Esophagus (tissue), 2 donors: Measurements from ENCODE around the gene PPIB. TPM values are rescaled to one million over a fixed set of nuclear protein-coding genes. Genes with fewer than 3 reads are reported as not detected.

ENCODE experiments used
- H3K27ac ChIP-seq, 2 donors: one replicate each; pipeline ENCODE4 v1.5.1; 2013; ENCODE audit warnings: low read depth in 2 of 2, mild to moderate bottlenecking in 2 of 2, inconsistent platforms in 1 of 2, low read length in 1 of 2, moderate library complexity in 1 of 2
- H3K27me3 ChIP-seq, 2 donors: one replicate each; pipeline ENCODE4 v1.6.1; 2013; ENCODE audit warnings: low read length in 2 of 2, control low read depth in 1 of 2, mild to moderate bottlenecking in 1 of 2; ENCODE audit not compliant: insufficient read depth in 2 of 2, control insufficient read depth in 1 of 2
- H3K36me3 ChIP-seq, 2 donors: one replicate each; pipeline ENCODE4 v1.6.1; 2013; ENCODE audit warnings: low read length in 1 of 2; ENCODE audit not compliant: control insufficient read depth in 2 of 2, insufficient read depth in 2 of 2
- H3K4me1 ChIP-seq, 2 donors: one replicate each; pipeline ENCODE4 v1.6.1; 2013; ENCODE audit warnings: low read length in 1 of 2; ENCODE audit not compliant: control insufficient read depth in 2 of 2, insufficient read depth in 2 of 2
- H3K4me3 ChIP-seq, 2 donors: one replicate each; pipeline ENCODE4 v1.5.1; 2013; ENCODE audit warnings: low read length in 2 of 2, mild to moderate bottlenecking in 2 of 2, low read depth in 1 of 2, moderate library complexity in 1 of 2
- H3K9me3 ChIP-seq, 2 donors: one replicate each; pipeline ENCODE4 v1.6.1; 2013; ENCODE audit warnings: mild to moderate bottlenecking in 2 of 2, low read depth in 1 of 2, low read length in 1 of 2, moderate library complexity in 1 of 2; ENCODE audit not compliant: control insufficient read depth in 2 of 2, insufficient read depth in 1 of 2
- WGBS, 2 donors: extraction: QIAGEN DNeasy Blood & Tissue Kit; methylation state at CpG; one replicate each; pipeline ENCODE4 v1.1.7; 2013; 5-methylcytosine and 5-hydroxymethylcytosine counted together
- polyA plus RNA-seq, 2 donors: library from polyadenylated mRNA; stranded (reverse); fragments of 200-250 nt; gene quantifications; one replicate each; pipeline ENCODE4 v1.2.3, GENCODE V29; 2013
- donor health status: healthy with polysubstance abuse.
- donor health status: Bipolar disorder and iron deficiency.

The PPIB gene
- 100 to 1,000 TPM; 392 to 441 TPM for polyA plus RNA-seq

- Histone ChIP-seq H3K4me3 (peak within 1 kb of the TSS; percentile 96 to 97), H3K4me1 (peaks cover 4 to 5% of the 10 kb centered on the region in 2 donors), H3K27me3 (no peaks in the 10 kb centered on the region), H3K9me3 (no peaks in the 10 kb centered on the region), H3K27ac (peak within 1 kb of the TSS; percentile 92 to 95), H3K36me3 (peaks cover 14 to 21% of the 10 kb centered on the region in 2 donors)
- WGBS, 2 donors = 0% methylated on average over 45 to 69 of the region's 69 CpGs
These were observed at the start of gene PPIB for GRCh38 chr15:64162869-64163658. Gene PPIB (minus strand): TSS chr15:64163022. CDS start chr15:64162986, 36 bp downstream.

GRCh38 chr15:64211696-64212095 is 48.9 kb upstream of the PPIB start:
- Histone ChIP-seq H3K4me1 (no peaks in the 10 kb centered on the region), H3K9me3 (no peaks in the 10 kb centered on the region), H3K27me3 (no peaks in the 10 kb centered on the region), H3K27ac (no peak overlapping the region), H3K36me3 (peaks cover 0 to 3% of the 10 kb centered on the region in 2 donors), H3K4me3 (no peak overlapping the region)
- WGBS, 2 donors = 93% methylated on average over 2 of the region's 2 CpGs

DNA sequence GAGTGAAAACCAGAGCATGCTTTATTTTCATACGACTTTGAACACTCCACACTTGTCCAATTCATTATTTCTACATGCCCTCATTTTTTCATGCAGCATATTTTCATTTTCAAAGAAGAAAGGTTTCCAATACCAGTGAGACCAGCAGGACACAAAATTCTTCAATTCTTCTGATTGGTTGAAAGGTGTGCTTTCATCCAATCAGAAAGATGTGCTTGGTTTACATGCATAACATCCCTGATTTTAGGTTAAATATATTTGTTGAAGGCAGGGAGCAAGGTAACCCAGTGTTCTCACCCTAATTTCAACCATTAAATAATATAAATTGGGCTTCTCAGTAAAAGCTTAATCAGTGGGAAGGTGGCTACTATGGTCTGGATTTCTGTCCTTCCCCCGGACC is 47.5 kb upstream of the PPIB start:
- Histone ChIP-seq H3K27ac (no peak overlapping the region), H3K9me3 (no peaks in the 10 kb centered on the region), H3K4me3 (no peak overlapping the region), H3K4me1 (no peaks in the 10 kb centered on the region), H3K36me3 (peaks cover 0 to 3% of the 10 kb centered on the region in 2 donors), H3K27me3 (no peaks in the 10 kb centered on the region)
- 71 to 74% methylated on average over 2 of the region's 2 CpGs for WGBS, 2 donors

- WGBS, 2 donors = 43 to 49% methylated on average over 3 of the region's 3 CpGs
- no peak overlapping the region for H3K27ac ChIP-seq
- H3K4me3 ChIP-seq = no peak overlapping the region
- peaks cover 0 to 3% of the 10 kb centered on the region in 2 donors for H3K36me3 ChIP-seq
- H3K9me3 ChIP-seq = no peaks in the 10 kb centered on the region
- H3K27me3 ChIP-seq = no peaks in the 10 kb centered on the region
- H3K4me1 ChIP-seq = no peaks in the 10 kb centered on the region
These were observed 47.0 kb upstream of the PPIB start for GRCh38 chr15:64209680-64210334.

- H3K36me3 ChIP-seq = peaks cover 0 to 11% of the 10 kb centered on the region in 2 donors
These were observed 42.4 kb upstream of the PPIB start for GRCh38 chr15:64205202-64205601.

GRCh38 chr15:64197425-64197824 is 34.6 kb upstream of the PPIB start:
- H3K4me1 ChIP-seq = no peaks in the 10 kb centered on the region
- peaks cover 0 to 6% of the 10 kb centered on the region in 2 donors for H3K36me3 ChIP-seq

More at GRCh38 chr15:64205202-64205601, 42.4 kb upstream of the PPIB start:
- Histone ChIP-seq H3K4me1 (no peaks in the 10 kb centered on the region), H3K27ac (no peak overlapping the region), H3K27me3 (no peaks in the 10 kb centered on the region), H3K4me3 (no peak overlapping the region), H3K9me3 (no peaks in the 10 kb centered on the region)

GRCh38 chr15:64193971-64194370 is 31.1 kb upstream of the PPIB start:
- Histone ChIP-seq H3K4me3 (no peak overlapping the region), H3K27me3 (no peaks in the 10 kb centered on the region), H3K4me1 (no peaks in the 10 kb centered on the region), H3K36me3 (peaks cover 0 to 2% of the 10 kb centered on the region in 2 donors), H3K9me3 (no peaks in the 10 kb centered on the region), H3K27ac (no peak overlapping the region)
- WGBS, 2 donors = 92 to 93% methylated on average over 6 of the region's 6 CpGs

More at GRCh38 chr15:64197425-64197824, 34.6 kb upstream of the PPIB start:
- Histone ChIP-seq H3K27ac (no peak overlapping the region), H3K9me3 (no peaks in the 10 kb centered on the region), H3K27me3 (no peaks in the 10 kb centered on the region), H3K4me3 (no peak overlapping the region)
- 72 to 82% methylated on average over 1 of the region's 1 CpG for WGBS, 2 donors

GRCh38 chr15:64191971-64192830 is 29.4 kb upstream of the PPIB start:
- Histone ChIP-seq H3K4me3 (no peak overlapping the region), H3K27ac (no peak overlapping the region), H3K27me3 (no peaks in the 10 kb centered on the region), H3K9me3 (no peaks in the 10 kb centered on the region), H3K4me1 (peaks cover 0 to 2% of the 10 kb centered on the region in 2 donors), H3K36me3 (peaks cover 0 to 4% of the 10 kb centered on the region in 2 donors)
- WGBS, 2 donors = 94 to 96% methylated on average over 5 of the region's 5 CpGs
